Spleen (tissue), 7 donors: Measurements from ENCODE around the gene FRK.

Experiments
- POLR2A ChIP-seq, 3 donors: fragments of 450-650 bp; IDR thresholded peaks; one replicate each; pipeline ENCODE4 v1.5.1; 2017; ENCODE audit warnings: antibody characterized with exemption in 3 of 3, mild to moderate bottlenecking in 1 of 3
- POLR2AphosphoS5 ChIP-seq, 3 donors: sonication (generic); formaldehyde crosslinking; IDR thresholded peaks; one replicate each; pipeline ENCODE4 v1.5.1; 2017; ENCODE audit warnings: antibody characterized with exemption in 3 of 3
- TF ChIP-seq, protein P1 (sequence below), 11 experiments: fragments of 200-600 bp in 7 of 11; fragments of 450-650 bp in 4 of 11; sonication (generic) in 4 of 11; IDR thresholded peaks in 8 of 11; conservative IDR thresholded peaks in 3 of 11; 1 replicate in 7 of 11; 2 replicates in 4 of 11; pipeline versions ENCODE4 v1.4.0 to v1.8.0; 2016 to 2021; ENCODE audit warnings: antibody characterized with exemption in 11 of 11, inconsistent platforms in 4 of 11, mild to moderate bottlenecking in 1 of 11
- donor health status: DM: no; HTN: no; CAD: no; lungs with moderate emphysema.
- donor health status: DM: no; HTN: no; CAD: no.
- donor health status: DM: no; HTN: no; CAD: no.

DNA sequence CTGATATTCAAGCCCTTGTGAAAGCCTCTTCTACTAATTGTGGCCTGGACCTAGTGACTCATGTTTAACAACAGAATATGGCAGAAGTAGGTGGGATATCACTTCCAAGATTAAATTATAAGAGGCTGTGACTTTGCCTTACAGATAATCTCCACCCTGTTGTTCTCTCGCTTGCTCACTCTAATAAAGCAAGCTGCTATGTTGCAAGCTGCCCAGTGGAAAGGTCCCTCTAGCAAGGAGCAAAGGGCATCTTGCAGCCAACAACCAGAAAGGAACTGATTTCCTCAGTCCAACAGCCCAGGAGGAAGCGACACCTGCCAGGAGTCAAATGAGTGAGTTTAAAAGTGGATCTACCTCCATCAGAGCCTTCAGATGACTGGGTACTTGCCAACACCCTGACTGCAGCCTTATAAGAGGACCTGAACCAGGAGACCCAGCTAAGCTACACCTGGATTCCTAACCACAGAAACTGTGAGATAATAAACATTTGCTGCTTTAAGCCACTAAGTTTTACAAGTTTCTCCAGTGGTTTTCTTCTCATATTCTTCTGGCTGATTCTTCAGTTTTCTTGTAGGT, 112.6 kb downstream of the FRK start:
- TF ChIP-seq, protein P1, sequence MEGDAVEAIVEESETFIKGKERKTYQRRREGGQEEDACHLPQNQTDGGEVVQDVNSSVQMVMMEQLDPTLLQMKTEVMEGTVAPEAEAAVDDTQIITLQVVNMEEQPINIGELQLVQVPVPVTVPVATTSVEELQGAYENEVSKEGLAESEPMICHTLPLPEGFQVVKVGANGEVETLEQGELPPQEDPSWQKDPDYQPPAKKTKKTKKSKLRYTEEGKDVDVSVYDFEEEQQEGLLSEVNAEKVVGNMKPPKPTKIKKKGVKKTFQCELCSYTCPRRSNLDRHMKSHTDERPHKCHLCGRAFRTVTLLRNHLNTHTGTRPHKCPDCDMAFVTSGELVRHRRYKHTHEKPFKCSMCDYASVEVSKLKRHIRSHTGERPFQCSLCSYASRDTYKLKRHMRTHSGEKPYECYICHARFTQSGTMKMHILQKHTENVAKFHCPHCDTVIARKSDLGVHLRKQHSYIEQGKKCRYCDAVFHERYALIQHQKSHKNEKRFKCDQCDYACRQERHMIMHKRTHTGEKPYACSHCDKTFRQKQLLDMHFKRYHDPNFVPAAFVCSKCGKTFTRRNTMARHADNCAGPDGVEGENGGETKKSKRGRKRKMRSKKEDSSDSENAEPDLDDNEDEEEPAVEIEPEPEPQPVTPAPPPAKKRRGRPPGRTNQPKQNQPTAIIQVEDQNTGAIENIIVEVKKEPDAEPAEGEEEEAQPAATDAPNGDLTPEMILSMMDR (IDR thresholded peaks at IDR 0.05 in 8 of 11, conservative IDR thresholded peaks at IDR 0.05 in 3 of 11): no peak
- TF ChIP-seq POLR2AphosphoS5 (IDR thresholded peaks at IDR 0.05) (no peak), POLR2A (IDR thresholded peaks at IDR 0.05) (no peak)
